GM12878 (cell line): ENCODE results near the gene TSSC4. TPM values are rescaled to one million over a fixed set of nuclear protein-coding genes. Genes with fewer than 3 reads are reported as not detected.

Source experiments
- ATAC-seq: fragments of 200-7000 bp; cut with Tn5 transposase; 3 replicates; pipeline ENCODE4 v1.9.1; 2020; ENCODE audit warnings: mild to moderate bottlenecking, moderate library complexity
- BruUV-seq: library from RNA; stranded (reverse); fragments of 400-500 nt; replicated peaks from 2 replicates; lab custom pipeline; 2021; lab: Mats Ljungman, UMichigan
- CTCF ChIA-PET: fragments of 300-600 bp; sonication (Branson Sonifier 250); formaldehyde crosslinking; extraction: SDS; loops from one replicate; lab custom pipeline; 2021; ENCODE audit warnings: inconsistent platforms; lab: Yijun Ruan, JAX
- POLR2A ChIA-PET: fragments of 350-600 bp; formaldehyde crosslinking; extraction: SDS; loops from one replicate; lab custom pipeline; 2021; ENCODE audit warnings: inconsistent platforms; lab: Charles Lee
- RAD21 ChIA-PET: fragments of 300-600 bp; sonication (Branson Sonifier 250); formaldehyde crosslinking; loops from one replicate; lab custom pipeline; 2023; ENCODE audit warnings: antibody characterized with exemption; ENCODE audit not compliant: unreplicated experiment; lab: Charles Lee
- SMC1A ChIA-PET: fragments of 300-600 bp; sonication (Branson Sonifier 250); formaldehyde crosslinking; loops from one replicate; lab custom pipeline; 2023; ENCODE audit not compliant: unreplicated experiment, uncharacterized antibody; lab: Charles Lee
- DNase-seq: peaks from one replicate; pipeline ENCODE4 v3.0.0-alpha.2; 2011; ENCODE audit warnings: low read depth, low spot score
- FAIRE-seq: peaks from 3 replicates; lab custom pipeline; 2011; peaks lifted over from hg19 to GRCh38; lab: Jason Lieb, UNC
- H2AFZ ChIP-seq: 2 replicates; pipeline ENCODE4 v1.6.0; 2011; ENCODE audit warnings: low read depth, low read length, control low read depth; ENCODE audit not compliant: control insufficient read depth
- H3K27ac ChIP-seq: 2 replicates; pipeline ENCODE4 v1.5.1; 2011; ENCODE audit warnings: control low read depth; ENCODE audit not compliant: control insufficient read depth, insufficient read depth
- H3K27me3 ChIP-seq, 2 experiments: replicated peaks in 1 of 2; 2 replicates each; pipeline versions ENCODE4 v1.6.0 to v1.6.1; 2011; ENCODE audit warnings: low read length in 1 of 2; ENCODE audit not compliant: control insufficient read depth in 2 of 2, insufficient read depth in 2 of 2
- H3K36me3 ChIP-seq, 2 experiments: 2 replicates each; pipeline ENCODE4 v1.5.1; 2011; ENCODE audit warnings: low read length in 1 of 2; ENCODE audit not compliant: control insufficient read depth in 2 of 2, insufficient read depth in 2 of 2
- H3K4me1 ChIP-seq: 2 replicates; pipeline ENCODE4 v1.6.1; 2011; ENCODE audit warnings: mild to moderate bottlenecking, low read length, moderate library complexity, mixed read lengths; ENCODE audit not compliant: control insufficient read depth, insufficient read depth
- H3K4me2 ChIP-seq: 2 replicates; pipeline ENCODE4 v1.6.0; 2011; ENCODE audit warnings: control low read depth; ENCODE audit not compliant: control insufficient read depth, insufficient read depth
- H3K4me3 ChIP-seq: fragments of 200-600 bp; sonication (generic); 2 replicates; pipeline ENCODE4 v1.5.1; 2016
- H3K79me2 ChIP-seq: 2 replicates; pipeline ENCODE4 v1.6.0; 2011; ENCODE audit warnings: low read length; ENCODE audit not compliant: control insufficient read depth, insufficient read depth
- H3K9ac ChIP-seq: 2 replicates; pipeline ENCODE4 v1.8.0; 2011; ENCODE audit warnings: low read length, control low read depth, mixed read lengths; ENCODE audit not compliant: control insufficient read depth, insufficient read depth
- H3K9me3 ChIP-seq: replicated peaks from 3 replicates; pipeline ENCODE4 v1.5.1; 2011; ENCODE audit warnings: mild to moderate bottlenecking, low read length; ENCODE audit not compliant: control insufficient read depth, insufficient read depth
- H4K20me1 ChIP-seq: 2 replicates; pipeline ENCODE4 v1.6.0; 2011; ENCODE audit not compliant: control insufficient read depth, insufficient read depth
- BRCA1 ChIP-seq: IDR thresholded peaks from 2 replicates; pipeline ENCODE4 v1.6.1; 2011; ENCODE audit warnings: low read depth, low read length, improper control_type of control experiment
- DPF2 ChIP-seq: fragments of 450-650 bp; IDR thresholded peaks from 2 replicates; pipeline ENCODE4 v1.6.1; 2017; ENCODE audit warnings: mild to moderate bottlenecking
- HCFC1 ChIP-seq: fragments of 150-350 bp; IDR thresholded peaks from 2 replicates; pipeline ENCODE4 v1.6.1; 2014; ENCODE audit warnings: low read length
- JUNB ChIP-seq: IDR thresholded peaks from 2 replicates; pipeline ENCODE4 v1.6.1; 2016; ENCODE audit warnings: antibody characterized with exemption, mild to moderate bottlenecking
- KAT2A ChIP-seq: conservative IDR thresholded peaks from 2 replicates; pipeline ENCODE4 v1.6.1; 2011; ENCODE audit warnings: low read depth, low read length; ENCODE audit not compliant: control insufficient read depth
- MLLT1 ChIP-seq: fragments of 450-650 bp; IDR thresholded peaks from 2 replicates; pipeline ENCODE4 v1.6.1; 2016; ENCODE audit warnings: mild to moderate bottlenecking
- NFYB ChIP-seq: IDR thresholded peaks from 2 replicates; pipeline ENCODE4 v1.6.1; 2011; ENCODE audit warnings: low read depth, mild to moderate bottlenecking, low read length, improper control_type of control experiment, moderate library complexity; ENCODE audit not compliant: insufficient read depth
- NR2C1 ChIP-seq: fragments of 450-650 bp; IDR thresholded peaks from 2 replicates; pipeline ENCODE4 v1.6.1; 2017; ENCODE audit warnings: antibody characterized with exemption, mild to moderate bottlenecking, moderate library complexity
- RCOR1 ChIP-seq: conservative IDR thresholded peaks from 2 replicates; pipeline ENCODE4 v1.6.1; 2012; ENCODE audit warnings: low read depth, low read length, improper control_type of control experiment
- SIN3A ChIP-seq: IDR thresholded peaks from 2 replicates; pipeline ENCODE4 v1.6.1; 2012; ENCODE audit warnings: low read depth, low read length, improper control_type of control experiment
- SKIL ChIP-seq: fragments of 450-650 bp; IDR thresholded peaks from 2 replicates; pipeline ENCODE4 v1.6.1; 2017; ENCODE audit warnings: mild to moderate bottlenecking, low read depth, inconsistent platforms; ENCODE audit not compliant: poor library complexity, severe bottlenecking
- SPI1 ChIP-seq: IDR thresholded peaks from 2 replicates; pipeline ENCODE4 v1.6.1; 2011; ENCODE audit warnings: low read depth, mild to moderate bottlenecking, low read length, moderate library complexity, borderline replicate concordance; ENCODE audit not compliant: insufficient read depth
- SUPT20H ChIP-seq: IDR thresholded peaks from 2 replicates; pipeline ENCODE4 v1.6.1; 2011; ENCODE audit warnings: low read depth, mild to moderate bottlenecking, low read length, moderate library complexity, borderline replicate concordance; ENCODE audit not compliant: control insufficient read depth
- TBL1XR1 ChIP-seq: IDR thresholded peaks from 2 replicates; pipeline ENCODE4 v1.6.1; 2012; ENCODE audit warnings: low read depth, low read length, improper control_type of control experiment
- ZNF687 ChIP-seq: fragments of 450-650 bp; IDR thresholded peaks from 2 replicates; pipeline ENCODE4 v1.6.1; 2017; ENCODE audit warnings: mild to moderate bottlenecking, moderate library complexity
- ZSCAN29 ChIP-seq: fragments of 450-650 bp; IDR thresholded peaks from 2 replicates; pipeline ENCODE4 v1.6.1; 2017; ENCODE audit warnings: mild to moderate bottlenecking, moderate library complexity
- ZZZ3 ChIP-seq: IDR thresholded peaks from 2 replicates; pipeline ENCODE4 v1.6.1; 2011; ENCODE audit warnings: low read depth; ENCODE audit not compliant: control insufficient read depth, insufficient read length
- WGBS: methylation state at CpG from one replicate; pipeline ENCODE4 v1.1.6; 2016; ENCODE audit warnings: low lambda C conversion rate; ENCODE audit not compliant: insufficient replicate concordance, insufficient coverage; ENCODE audit errors: missing lambda C conversion rate; 5-methylcytosine and 5-hydroxymethylcytosine counted together
- in situ Hi-C: fragments of 300-500 bp; cut with MboI; formaldehyde crosslinking; loops from 9 replicates; pipeline ENCODE4 v1.14.3; 2018; ENCODE audit warnings: mixed read lengths
- intact Hi-C: fragments of 100-400 bp; cut with micrococcal nuclease; formaldehyde crosslinking; loops from one replicate; pipeline ENCODE4 v1.14.2; 2022; ENCODE audit not compliant: unreplicated experiment
- polyA plus RNA-seq, 11 experiments: library from polyadenylated mRNA; depleted of rRNA in 4 of 11; unstranded in 6 of 11; stranded (reverse) in 5 of 11; fragments of >200 nt; fragmentation: Nextera tagmentation in 4 of 11; fragmentation: Illumina TruSeq in 1 of 11; extraction: Ambion mirVana in 4 of 11; extraction: Trizol in 1 of 11; gene quantifications; 1 replicate in 1 of 11; 2 replicates in 10 of 11; pipeline versions ENCODE4 v1.2.1 to v1.2.3, GENCODE V29; 2011 to 2016; ENCODE audit warnings: inconsistent platforms in 2 of 11, missing spikeins in 2 of 11, low read depth in 1 of 11
- total RNA-seq, 4 experiments: library from RNA; depleted of rRNA in 3 of 4; stranded (reverse); fragments of >200 nt in 3 of 4; fragmentation: Illumina TruSeq in 1 of 4; extraction: Trizol in 1 of 4; gene quantifications; 2 replicates each; pipeline versions ENCODE4 v1.2.1 to v1.2.3, GENCODE V29; 2013 to 2021

TSSC4 gene
- total and polyA plus RNA-seq, 10 of the 15 experiments (the other 5 are each of a cell fraction or from before 2014, with no cell fraction given): 0.69 to 70.1 (median 25.7) TPM

DNA sequence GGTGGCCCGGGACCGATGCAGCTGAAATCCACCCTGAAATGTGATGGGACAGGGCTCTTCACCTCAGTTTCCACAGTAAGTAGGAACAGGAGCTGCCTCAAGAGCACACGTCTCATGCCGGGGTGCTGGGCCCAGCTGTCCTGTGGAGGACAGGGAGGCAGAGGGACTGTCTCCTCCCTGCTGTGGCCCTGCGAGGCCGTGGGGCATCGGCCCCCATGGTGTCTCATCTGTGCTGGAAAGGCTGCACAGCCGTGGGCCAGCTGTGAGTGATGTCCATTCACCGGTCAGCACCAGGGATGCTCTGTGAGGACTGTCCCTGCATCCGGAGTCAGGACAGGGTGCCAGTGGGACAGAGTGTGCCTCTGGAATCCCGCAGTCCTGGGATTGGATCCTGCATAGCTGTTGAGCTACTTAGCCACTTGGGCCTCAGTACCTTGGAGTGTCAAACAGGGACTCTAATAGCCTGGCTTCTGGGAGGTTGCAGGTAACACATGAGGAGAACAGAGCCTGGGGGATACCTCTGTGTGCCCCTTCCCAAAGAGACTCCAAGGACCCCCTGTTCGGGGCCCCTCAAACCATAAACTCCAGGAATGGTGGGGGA, 27.3 kb downstream of the TSSC4 start:
- Histone ChIP-seq H3K36me3 (no peaks in the 10 kb centered on the region), H3K4me1 (no peaks in the 10 kb centered on the region), H3K27me3 (no peaks in the 10 kb centered on the region), H3K9ac (no peak overlapping the region), H3K79me2 (no peaks in the 10 kb centered on the region), H3K4me2 (no peak overlapping the region), H3K27ac (no peak overlapping the region), H3K4me3 (no peak overlapping the region), H4K20me1 (no peaks in the 10 kb centered on the region), H3K9me3 (no peaks in the 10 kb centered on the region; the same call in 2 of the 3 replicates), H2AFZ (no peak overlapping the region)
- no peak for FAIRE-seq
- BruUV-seq: no TSS peak
- ChIA-PET POLR2A (no interaction called here), RAD21 (interaction anchor here (0.6 to 1.7 kb wide), 4 partner anchors 101 to 1657 kb away, joined by 3 to 5 read pairs (median 4); no protein-coding TSS in a partner anchor), SMC1A (interaction anchor here (0.9 to 1.1 kb wide), 2 partner anchors 104 to 460 kb away, joined by 3 to 8 read pairs; no protein-coding TSS in a partner anchor), CTCF (interaction anchor here (1.1 kb wide), 1 partner anchor 104 kb away, joined by 8 read pairs; no protein-coding TSS in a partner anchor)
- ATAC-seq: no peak; the same call in 2 of the 3 replicates
- 36% methylated on average over 12 of the region's 12 CpGs for WGBS
- in situ Hi-C loops (loop anchor here (5.0 kb wide), 2 partner anchors 104 to 449 kb away; no protein-coding TSS in a partner anchor), intact Hi-C loops (loop anchor here (1.0 to 10.0 kb wide), 3 partner anchors 57 to 460 kb away; no protein-coding TSS in a partner anchor)
- no peak for DNase-seq
- TF ChIP-seq SIN3A (no peak), SPI1 (no peak), BRCA1 (no peak), SUPT20H (no peak), RCOR1 (no peak), ZNF687 (no peak), TBL1XR1 (no peak), ZZZ3 (no peak), NFYB (no peak), NR2C1 (no peak), DPF2 (no peak), HCFC1 (no peak), MLLT1 (no peak), KAT2A (no peak), JUNB (no peak), SKIL (no peak), ZSCAN29 (no peak)
